H9 (cell line): ENCODE results near the gene CCNY. TPM values are rescaled to one million over a fixed set of nuclear protein-coding genes. Genes with fewer than 3 reads are reported as not detected.

Experiments used
- DNase-seq: peaks from one replicate; pipeline ENCODE4 v3.0.0-alpha.2; 2017
- H2AFZ ChIP-seq: one replicate; pipeline ENCODE4 v1.6.1; 2013; ENCODE audit warnings: mild to moderate bottlenecking, low read length, control low read depth, moderate library complexity
- H2AK5ac ChIP-seq: 2 replicates; pipeline ENCODE4 v1.6.1; 2013; ENCODE audit warnings: low read length, control low read depth, mixed read lengths; ENCODE audit not compliant: insufficient read length
- H2BK120ac ChIP-seq: one replicate; pipeline ENCODE4 v1.6.1; 2013; ENCODE audit warnings: low read depth, mild to moderate bottlenecking, low read length, control low read depth, inconsistent platforms; ENCODE audit not compliant: poor library complexity, severe bottlenecking
- H2BK12ac ChIP-seq: 2 replicates; pipeline ENCODE4 v1.6.1; 2013; ENCODE audit warnings: low read length, control low read depth, mixed read lengths, low read depth; ENCODE audit not compliant: insufficient read length
- H2BK15ac ChIP-seq: 2 replicates; pipeline ENCODE4 v1.6.1; 2013; ENCODE audit warnings: low read depth, low read length, control low read depth
- H2BK20ac ChIP-seq: one replicate; pipeline ENCODE4 v1.6.1; 2013; ENCODE audit warnings: low read depth, mild to moderate bottlenecking, low read length, control low read depth, inconsistent platforms; ENCODE audit not compliant: poor library complexity, severe bottlenecking
- H2BK5ac ChIP-seq: 2 replicates; pipeline ENCODE4 v1.6.1; 2013; ENCODE audit warnings: low read length, control low read depth, mixed read lengths; ENCODE audit not compliant: insufficient read length
- H3K14ac ChIP-seq: 2 replicates; pipeline ENCODE4 v1.6.1; 2013; ENCODE audit warnings: low read length, control low read depth; ENCODE audit not compliant: insufficient read depth
- H3K18ac ChIP-seq: 2 replicates; pipeline ENCODE4 v1.6.1; 2013; ENCODE audit warnings: low read depth, mild to moderate bottlenecking, mixed read lengths, low read length, control low read depth; ENCODE audit not compliant: insufficient read length
- H3K23ac ChIP-seq: 2 replicates; pipeline ENCODE4 v1.6.1; 2013; ENCODE audit warnings: low read length, control low read depth, mixed read lengths, low read depth; ENCODE audit not compliant: insufficient read length
- H3K23me2 ChIP-seq: 2 replicates; pipeline ENCODE4 v1.6.1; 2013; ENCODE audit warnings: low read depth, mild to moderate bottlenecking, mixed read lengths, low read length, control low read depth; ENCODE audit not compliant: insufficient read length, poor library complexity, severe bottlenecking
- H3K27ac ChIP-seq: 2 replicates; pipeline ENCODE4 v1.5.1; 2013; ENCODE audit warnings: low read length, control low read depth, mixed read lengths, low read depth; ENCODE audit not compliant: insufficient read length
- H3K27me3 ChIP-seq: 2 replicates; pipeline ENCODE4 v1.6.1; 2013; ENCODE audit warnings: low read length, control low read depth, inconsistent platforms; ENCODE audit not compliant: insufficient read depth
- H3K4ac ChIP-seq: 2 replicates; pipeline ENCODE4 v1.6.1; 2013; ENCODE audit warnings: low read depth, mild to moderate bottlenecking, control low read depth, inconsistent platforms, low read length, moderate library complexity
- H3K4me1 ChIP-seq: 2 replicates; pipeline ENCODE4 v1.6.1; 2013; ENCODE audit warnings: low read length, control low read depth, inconsistent platforms; ENCODE audit not compliant: insufficient read depth
- H3K4me2 ChIP-seq: 2 replicates; pipeline ENCODE4 v1.6.1; 2013; ENCODE audit warnings: low read length, control low read depth, mixed read lengths; ENCODE audit not compliant: insufficient read length, insufficient read depth
- H3K56ac ChIP-seq: 2 replicates; pipeline ENCODE4 v1.6.1; 2013; ENCODE audit warnings: low read depth, mild to moderate bottlenecking, mixed read lengths, low read length, control low read depth; ENCODE audit not compliant: insufficient read length
- H3K79me1 ChIP-seq: 2 replicates; pipeline ENCODE4 v1.6.1; 2013; ENCODE audit warnings: low read depth, mild to moderate bottlenecking, moderate library complexity, low read length, control low read depth, inconsistent platforms; ENCODE audit not compliant: insufficient read depth, poor library complexity, severe bottlenecking
- H3K79me2 ChIP-seq: 2 replicates; pipeline ENCODE4 v1.6.1; 2013; ENCODE audit warnings: low read length, control low read depth, inconsistent platforms; ENCODE audit not compliant: insufficient read depth
- H3K9ac ChIP-seq: 2 replicates; pipeline ENCODE4 v1.6.1; 2013; ENCODE audit warnings: low read length, control low read depth, mixed read lengths; ENCODE audit not compliant: insufficient read length; ENCODE audit errors: extremely low read depth
- H3K9me3 ChIP-seq: one replicate; pipeline ENCODE4 v1.6.1; 2013; ENCODE audit warnings: low read depth, low read length, inconsistent platforms; ENCODE audit not compliant: control insufficient read depth
- H3T11ph ChIP-seq: one replicate; pipeline ENCODE4 v1.6.1; 2013; ENCODE audit warnings: mild to moderate bottlenecking, low read length, control low read depth, inconsistent platforms
- H4K20me1 ChIP-seq: one replicate; pipeline ENCODE4 v1.6.1; 2013; ENCODE audit not compliant: control insufficient read depth, insufficient read length, insufficient read depth
- H4K5ac ChIP-seq: 2 replicates; pipeline ENCODE4 v1.6.1; 2013; ENCODE audit warnings: low read depth, mild to moderate bottlenecking, mixed read lengths, low read length, control low read depth; ENCODE audit not compliant: insufficient read length
- H4K8ac ChIP-seq: replicated peaks from 2 replicates; pipeline ENCODE4 v1.6.1; 2013; ENCODE audit warnings: low read length, control low read depth, mixed read lengths, low read depth; ENCODE audit not compliant: insufficient read length
- H4K91ac ChIP-seq: 2 replicates; pipeline ENCODE4 v1.6.1; 2013; ENCODE audit warnings: low read depth, mild to moderate bottlenecking, moderate library complexity, mixed read lengths, low read length, control low read depth; ENCODE audit not compliant: insufficient read length
- H3K27ac Mint-ChIP-seq, 3 experiments: 2 replicates in 2 of 3; 3 replicates in 1 of 3; pipeline ENCODE4 v1.8.0; 2020 to 2021; ENCODE audit warnings: mixed read lengths in 3 of 3, mild to moderate bottlenecking in 1 of 3, moderate library complexity in 1 of 3
- H3K27me3 Mint-ChIP-seq: 2 replicates; pipeline ENCODE4 v1.8.0; 2021; ENCODE audit warnings: low read depth, mild to moderate bottlenecking, moderate library complexity, mixed read lengths
- H3K36me3 Mint-ChIP-seq, 3 experiments: 2 replicates in 2 of 3; 3 replicates in 1 of 3; pipeline ENCODE4 v1.8.0; 2020 to 2021; ENCODE audit warnings: low read depth in 3 of 3, mixed read lengths in 3 of 3; ENCODE audit not compliant: insufficient read depth in 1 of 3
- H3K4me1 Mint-ChIP-seq, 2 experiments: 2 replicates each; pipeline ENCODE4 v1.8.0; 2020; ENCODE audit warnings: mixed read lengths in 2 of 2
- H3K4me3 Mint-ChIP-seq, 2 experiments: 2 replicates in 1 of 2; 3 replicates in 1 of 2; pipeline ENCODE4 v1.8.0; 2020 to 2021; ENCODE audit warnings: mild to moderate bottlenecking in 2 of 2, mixed read lengths in 2 of 2, moderate library complexity in 1 of 2
- H3K9me3 Mint-ChIP-seq, 2 experiments: 2 replicates in 1 of 2; 3 replicates in 1 of 2; pipeline ENCODE4 v1.8.0; 2020; ENCODE audit warnings: mild to moderate bottlenecking in 2 of 2, mixed read lengths in 2 of 2, moderate library complexity in 1 of 2
- CTCF ChIP-seq: fragments of 200-600 bp; sonication (generic); conservative IDR thresholded peaks from 3 replicates; pipeline ENCODE4 v1.8.0; 2021; ENCODE audit warnings: antibody characterized with exemption, mild to moderate bottlenecking
- WGBS: extraction: QIAGEN DNeasy Blood & Tissue Kit; methylation state at CpG from one replicate; pipeline ENCODE4 v1.1.7; 2013; ENCODE audit warnings: missing lambda C conversion rate, low lambda C conversion rate, mixed read lengths; ENCODE audit not compliant: insufficient read length; ENCODE audit errors: extremely low coverage; 5-methylcytosine and 5-hydroxymethylcytosine counted together
- total RNA-seq: library from RNA; stranded (reverse); gene quantifications from 2 replicates; pipeline ENCODE4 v1.2.1, GENCODE V29; 2021

CCNY gene
- total RNA-seq, 1 experiment from 2014 or later = 62.1 TPM

GRCh38 chr10:35578618-35578956 lies 242.3 kb downstream of the CCNY start:
- no peak overlapping the region for H2AFZ ChIP-seq
- H3K27ac ChIP-seq = no peak overlapping the region
- no peak overlapping the region for H3K18ac ChIP-seq
- Mint-ChIP-seq H3K36me3 (peaks cover under 1 to 5% (median 4%) of the 10 kb centered on the region in 3 experiments; a peak in 4 of 7 replicates), H3K27me3 (no peaks in the 10 kb centered on the region), H3K27ac (no peak overlapping the region; a peak in 1 of 7 replicates), H3K4me1 (peaks cover 9 to 11% of the 10 kb centered on the region in 2 experiments), H3K9me3 (no peaks in the 10 kb centered on the region; a peak in 3 of 5 replicates), H3K4me3 (no peak overlapping the region)
- H3K14ac ChIP-seq = no peak overlapping the region
- no peak overlapping the region for H2BK20ac ChIP-seq
- no peaks in the 10 kb centered on the region for H3K4me1 ChIP-seq
- H4K5ac ChIP-seq = no peak overlapping the region
- no peak overlapping the region for H2BK12ac ChIP-seq
- H3K4ac ChIP-seq = no peak overlapping the region
- H4K91ac ChIP-seq = no peak overlapping the region
- H3K4me2 ChIP-seq = no peak overlapping the region
- no peak overlapping the region for H3K9ac ChIP-seq
- no peaks in the 10 kb centered on the region for H3K27me3 ChIP-seq
- no peak overlapping the region for H4K8ac ChIP-seq
- H2BK120ac ChIP-seq = no peak overlapping the region
- H2AK5ac ChIP-seq = peak overlapping the region; percentile 69
- no peaks in the 10 kb centered on the region for H3K79me2 ChIP-seq
- no CpG with 5 or more reads among the region's 4 CpGs for WGBS
- H3K79me1 ChIP-seq = no peaks in the 10 kb centered on the region
- H3T11ph ChIP-seq = no peak overlapping the region
- no peak for TF ChIP-seq CTCF
- no peaks in the 10 kb centered on the region for H3K23me2 ChIP-seq
- no peaks in the 10 kb centered on the region for H4K20me1 ChIP-seq
- H3K9me3 ChIP-seq = no peaks in the 10 kb centered on the region
- DNase-seq = no peak
- no peak overlapping the region for H2BK5ac ChIP-seq
- H2BK15ac ChIP-seq = no peak overlapping the region
- H3K23ac ChIP-seq = no peak overlapping the region
- no peak overlapping the region for H3K56ac ChIP-seq
